Thyroid gland (tissue), 4 donors: Measurements from ENCODE around the gene FAM13C.

Source experiments
- POLR2A ChIP-seq, 2 donors: fragments of 450-650 bp; IDR thresholded peaks; one replicate each; pipeline ENCODE4 v1.6.1; 2017; ENCODE audit warnings: antibody characterized with exemption in 2 of 2, mild to moderate bottlenecking in 2 of 2, moderate library complexity in 1 of 2
- TF ChIP-seq, protein P1 (sequence below), 6 experiments: fragments of 200-600 bp in 3 of 6; fragments of 450-650 bp in 3 of 6; sonication (generic) in 3 of 6; IDR thresholded peaks; one replicate each; pipeline ENCODE4 v1.5.1; 2016 to 2019; ENCODE audit warnings: antibody characterized with exemption in 6 of 6, mild to moderate bottlenecking in 2 of 6, inconsistent platforms in 1 of 6, moderate library complexity in 1 of 6

DNA sequence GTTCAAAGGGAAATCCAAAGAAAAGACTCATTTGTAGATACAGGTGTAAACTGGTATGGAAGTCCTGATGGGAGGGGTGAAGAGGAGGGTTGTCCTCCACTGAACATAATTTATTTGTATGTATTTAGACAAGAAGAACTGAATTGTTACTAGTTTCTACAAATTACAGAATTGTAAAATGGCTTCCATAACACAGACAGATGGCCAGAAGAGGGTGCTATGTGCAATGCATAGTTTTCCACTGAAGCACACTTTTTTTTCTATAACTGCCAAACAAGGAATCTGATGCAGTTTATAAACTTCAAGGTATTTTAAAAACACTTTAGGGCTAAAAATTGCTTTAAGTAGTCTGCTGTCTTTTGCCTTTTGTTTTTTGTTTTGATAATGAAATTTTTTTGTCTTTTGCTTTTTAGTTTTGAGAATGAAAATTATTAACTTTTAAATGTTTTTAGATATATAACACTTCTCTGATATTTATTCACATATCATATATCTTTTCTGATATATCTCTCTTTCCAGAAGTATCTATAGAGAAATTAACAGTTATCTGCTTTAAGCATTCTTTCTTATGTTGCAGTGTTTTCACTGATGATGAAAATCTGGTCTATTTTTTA is 127.4 kb downstream of the FAM13C start:
- TF ChIP-seq, protein P1, sequence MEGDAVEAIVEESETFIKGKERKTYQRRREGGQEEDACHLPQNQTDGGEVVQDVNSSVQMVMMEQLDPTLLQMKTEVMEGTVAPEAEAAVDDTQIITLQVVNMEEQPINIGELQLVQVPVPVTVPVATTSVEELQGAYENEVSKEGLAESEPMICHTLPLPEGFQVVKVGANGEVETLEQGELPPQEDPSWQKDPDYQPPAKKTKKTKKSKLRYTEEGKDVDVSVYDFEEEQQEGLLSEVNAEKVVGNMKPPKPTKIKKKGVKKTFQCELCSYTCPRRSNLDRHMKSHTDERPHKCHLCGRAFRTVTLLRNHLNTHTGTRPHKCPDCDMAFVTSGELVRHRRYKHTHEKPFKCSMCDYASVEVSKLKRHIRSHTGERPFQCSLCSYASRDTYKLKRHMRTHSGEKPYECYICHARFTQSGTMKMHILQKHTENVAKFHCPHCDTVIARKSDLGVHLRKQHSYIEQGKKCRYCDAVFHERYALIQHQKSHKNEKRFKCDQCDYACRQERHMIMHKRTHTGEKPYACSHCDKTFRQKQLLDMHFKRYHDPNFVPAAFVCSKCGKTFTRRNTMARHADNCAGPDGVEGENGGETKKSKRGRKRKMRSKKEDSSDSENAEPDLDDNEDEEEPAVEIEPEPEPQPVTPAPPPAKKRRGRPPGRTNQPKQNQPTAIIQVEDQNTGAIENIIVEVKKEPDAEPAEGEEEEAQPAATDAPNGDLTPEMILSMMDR (IDR thresholded peaks at IDR 0.05): peak in 5 of 6 experiments; percentile 18 to 57 (median 55)
- no peak for TF ChIP-seq POLR2A (IDR thresholded peaks at IDR 0.05)
